ENCODE data around the gene SYCP2. TPM values are rescaled to one million over a fixed set of nuclear protein-coding genes. Genes with fewer than 3 reads are reported as not detected.
"Not testable (repeated sequence)": the region's sequence is repeated elsewhere in the genome, so short reads cannot be mapped to it uniquely, and the experiment has no call there.

Gene SYCP2
- polyA plus RNA-seq, 1 experiment = 0.47 TPM

DNA sequence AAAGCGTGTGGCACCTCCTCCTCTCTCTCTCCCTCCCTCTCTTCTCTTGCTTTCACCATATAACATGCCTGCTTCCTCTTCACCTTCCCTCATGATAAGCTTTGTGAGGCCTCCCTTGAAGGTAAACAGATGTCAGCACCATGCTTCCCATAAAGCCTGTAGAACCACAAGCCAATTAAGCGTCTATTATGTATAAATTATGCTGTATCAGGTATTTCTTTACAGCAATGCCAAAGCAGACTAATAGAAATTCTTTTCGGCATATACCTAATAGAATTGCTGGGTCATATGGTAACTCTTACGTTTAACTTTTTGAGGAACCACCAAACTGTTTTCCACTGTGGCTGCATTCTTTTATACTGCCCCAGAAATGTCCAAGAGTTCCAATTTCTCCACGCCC, 75.0 kb downstream of the SYCP2 start:
- TF ChIP-seq, protein P1, sequence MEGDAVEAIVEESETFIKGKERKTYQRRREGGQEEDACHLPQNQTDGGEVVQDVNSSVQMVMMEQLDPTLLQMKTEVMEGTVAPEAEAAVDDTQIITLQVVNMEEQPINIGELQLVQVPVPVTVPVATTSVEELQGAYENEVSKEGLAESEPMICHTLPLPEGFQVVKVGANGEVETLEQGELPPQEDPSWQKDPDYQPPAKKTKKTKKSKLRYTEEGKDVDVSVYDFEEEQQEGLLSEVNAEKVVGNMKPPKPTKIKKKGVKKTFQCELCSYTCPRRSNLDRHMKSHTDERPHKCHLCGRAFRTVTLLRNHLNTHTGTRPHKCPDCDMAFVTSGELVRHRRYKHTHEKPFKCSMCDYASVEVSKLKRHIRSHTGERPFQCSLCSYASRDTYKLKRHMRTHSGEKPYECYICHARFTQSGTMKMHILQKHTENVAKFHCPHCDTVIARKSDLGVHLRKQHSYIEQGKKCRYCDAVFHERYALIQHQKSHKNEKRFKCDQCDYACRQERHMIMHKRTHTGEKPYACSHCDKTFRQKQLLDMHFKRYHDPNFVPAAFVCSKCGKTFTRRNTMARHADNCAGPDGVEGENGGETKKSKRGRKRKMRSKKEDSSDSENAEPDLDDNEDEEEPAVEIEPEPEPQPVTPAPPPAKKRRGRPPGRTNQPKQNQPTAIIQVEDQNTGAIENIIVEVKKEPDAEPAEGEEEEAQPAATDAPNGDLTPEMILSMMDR (IDR thresholded peaks at IDR 0.05; ENCODE audit: insufficient read depth, low read depth, low read length) = no peak
- ChIA-PET POLR2A (no interaction called here), CTCF (interaction anchor here (0.7 kb wide), 1 partner anchor 100 kb away, joined by 3 read pairs; no protein-coding TSS in a partner anchor)
- H3K36me3 ChIP-seq (ENCODE audit: control insufficient read depth, insufficient read depth, low read length) = no peaks in the 10 kb centered on the region
- H3K27me3 ChIP-seq (ENCODE audit: control insufficient read depth, insufficient read depth, low read length) = no peaks in the 10 kb centered on the region
- no peak overlapping the region for H3K4me3 ChIP-seq (ENCODE audit: low read depth, low read length)
- DNase-seq (ENCODE audit: low read depth) = no peak

DNA sequence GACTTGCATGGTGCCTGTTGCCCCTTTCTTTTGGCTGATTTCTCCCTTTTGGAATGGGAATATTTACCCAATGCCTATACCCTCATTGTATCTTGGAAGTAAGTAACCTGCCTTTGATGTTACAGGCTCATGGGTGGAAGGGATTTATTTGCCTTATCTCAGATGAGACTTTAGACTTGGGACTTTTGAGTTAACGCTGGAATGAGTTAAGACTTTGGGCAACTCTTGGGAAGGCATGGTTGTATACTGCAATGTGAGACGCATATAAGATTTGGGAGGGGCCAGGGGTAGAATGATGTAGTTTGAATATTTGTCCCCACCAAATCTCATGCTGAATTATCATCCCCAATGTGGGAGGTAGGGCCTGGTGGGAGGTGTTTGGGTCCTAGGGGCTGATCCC, 75.5 kb downstream of the SYCP2 start:
- POLR2A ChIA-PET = no interaction called here
- no peaks in the 10 kb centered on the region for H3K27me3 ChIP-seq (ENCODE audit: control insufficient read depth, insufficient read depth, low read length)
- no peaks in the 10 kb centered on the region for H3K36me3 ChIP-seq (ENCODE audit: control insufficient read depth, insufficient read depth, low read length)
- no peak overlapping the region for H3K4me3 ChIP-seq (ENCODE audit: low read depth, low read length)
- DNase-seq (ENCODE audit: low read depth) = no peak
- TF ChIP-seq, protein P1 (IDR thresholded peaks at IDR 0.05; ENCODE audit: insufficient read depth, low read depth, low read length) = no peak
- CTCF ChIA-PET = interaction anchor here (0.7 kb wide), 1 partner anchor 100 kb away, joined by 3 read pairs; no protein-coding TSS in a partner anchor

DNA sequence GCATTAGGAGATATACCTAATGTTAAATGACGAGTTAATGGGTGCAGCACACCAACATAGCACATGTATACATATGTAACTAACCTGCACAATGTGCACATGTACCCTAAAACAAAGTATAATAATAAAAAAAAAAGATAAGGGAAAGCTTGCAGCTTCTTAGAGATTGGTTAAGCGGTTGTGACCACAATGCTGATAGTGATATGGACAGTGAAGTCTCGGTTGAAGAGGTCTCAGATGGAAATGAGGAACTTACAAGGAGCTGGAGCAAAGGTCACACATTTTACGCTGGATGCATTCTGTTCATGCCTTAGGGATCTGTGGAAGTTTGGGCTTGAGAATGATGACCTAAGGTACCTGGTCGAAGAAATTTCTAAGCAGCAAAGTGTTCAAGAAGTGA, 76.5 kb downstream of the SYCP2 start:
- DNase-seq (ENCODE audit: low read depth); CTCF ChIA-PET; POLR2A ChIA-PET; H3K36me3 ChIP-seq (ENCODE audit: control insufficient read depth, insufficient read depth, low read length); H3K4me3 ChIP-seq (ENCODE audit: low read depth, low read length); H3K27me3 ChIP-seq (ENCODE audit: control insufficient read depth, insufficient read depth, low read length): not testable (repeated sequence)

DNA sequence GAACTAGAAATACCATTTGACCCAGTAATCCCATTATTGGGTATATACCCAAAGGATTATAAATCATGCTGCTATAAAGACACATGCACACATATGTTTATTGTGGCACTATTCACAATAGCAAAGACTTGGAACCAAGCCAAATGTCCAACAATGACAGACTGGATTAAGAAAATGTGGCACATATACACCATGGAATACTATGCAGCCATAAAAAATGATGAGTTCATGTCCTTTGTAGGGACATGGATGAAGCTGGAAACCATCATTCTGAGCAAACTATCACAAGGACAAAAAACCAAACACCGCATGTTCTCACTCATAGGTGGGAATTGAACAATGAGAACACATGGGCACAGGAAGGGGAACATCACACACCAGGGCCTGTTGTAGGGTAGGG, 76.9 kb downstream of the SYCP2 start:
- DNase-seq (ENCODE audit: low read depth); CTCF ChIA-PET; H3K27me3 ChIP-seq (ENCODE audit: control insufficient read depth, insufficient read depth, low read length); POLR2A ChIA-PET; H3K4me3 ChIP-seq (ENCODE audit: low read depth, low read length); H3K36me3 ChIP-seq (ENCODE audit: control insufficient read depth, insufficient read depth, low read length): not testable (repeated sequence)

DNA sequence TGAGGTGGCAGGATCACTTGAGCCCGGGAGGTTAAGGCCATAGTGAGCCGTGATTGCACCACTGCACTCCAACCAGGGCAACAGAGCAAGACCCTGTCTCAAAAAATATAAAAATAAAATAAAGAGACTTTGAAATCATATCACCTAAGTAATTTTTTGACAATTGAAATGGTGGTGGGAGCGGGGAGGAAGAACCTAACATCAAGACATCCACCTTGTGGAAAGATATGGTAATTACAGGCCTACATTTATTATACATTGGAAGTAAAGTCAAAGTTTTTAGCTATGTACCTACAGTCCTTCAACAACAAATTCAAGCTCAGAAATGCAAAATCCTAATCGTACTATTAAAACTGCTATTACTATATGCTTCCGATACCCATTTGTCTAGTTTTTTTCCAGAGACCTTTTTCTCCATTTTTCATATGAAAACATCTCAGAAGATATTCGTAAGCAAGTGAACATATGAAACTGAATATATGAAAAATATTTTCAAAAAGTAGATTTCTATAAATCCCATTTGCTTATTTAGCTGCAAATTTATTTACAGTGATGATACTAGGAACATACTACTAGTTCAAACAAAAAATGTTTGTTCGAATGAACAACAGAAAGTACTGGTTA, 83.3 kb downstream of the SYCP2 start:
- ChIA-PET POLR2A (no interaction called here), CTCF (interaction anchor here (0.6 to 6.2 kb wide), 12 partner anchors 10 to 1459 kb away, joined by 3 to 79 read pairs (median 4); no protein-coding TSS in a partner anchor)
- no peaks in the 10 kb centered on the region for H3K27me3 ChIP-seq (ENCODE audit: control insufficient read depth, insufficient read depth, low read length)
- no peak overlapping the region for H3K4me3 ChIP-seq (ENCODE audit: low read depth, low read length)
- TF ChIP-seq, protein P1 (IDR thresholded peaks at IDR 0.05; ENCODE audit: insufficient read depth, low read depth, low read length) = peak; percentile 58
- DNase-seq (ENCODE audit: low read depth) = no peak
- H3K36me3 ChIP-seq (ENCODE audit: control insufficient read depth, insufficient read depth, low read length) = no peaks in the 10 kb centered on the region

DNA sequence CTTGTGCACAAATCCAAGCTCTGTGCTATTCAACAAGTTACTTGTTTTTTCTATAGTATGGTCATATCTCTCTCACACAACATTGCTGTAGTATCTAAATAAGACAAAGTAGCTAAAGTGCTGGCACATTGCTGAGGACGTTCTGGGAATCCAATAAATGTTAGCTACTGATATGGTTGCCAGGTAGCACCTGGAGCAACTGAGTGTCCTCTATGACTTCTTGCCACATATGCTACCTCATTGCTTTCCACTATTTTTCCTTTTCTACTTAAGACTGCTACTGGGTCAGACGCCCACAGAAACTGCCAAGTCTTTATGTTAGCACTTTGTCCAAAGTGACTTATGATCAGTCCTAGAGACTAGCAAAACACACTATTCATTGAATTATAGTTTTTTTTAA, 85.3 kb downstream of the SYCP2 start:
- POLR2A ChIA-PET = no interaction called here
- Histone ChIP-seq H3K27me3 (ENCODE audit: control insufficient read depth, insufficient read depth, low read length) (no peaks in the 10 kb centered on the region), H3K36me3 (ENCODE audit: control insufficient read depth, insufficient read depth, low read length) (no peaks in the 10 kb centered on the region), H3K4me3 (ENCODE audit: low read depth, low read length) (no peak overlapping the region)
- no peak for DNase-seq (ENCODE audit: low read depth)
- TF ChIP-seq, protein P1 (IDR thresholded peaks at IDR 0.05; ENCODE audit: insufficient read depth, low read depth, low read length) = no peak
- CTCF ChIA-PET = interaction anchor here (0.6 to 5.3 kb wide), 6 partner anchors 10 to 277 kb away, joined by 3 to 79 read pairs (median 4); no protein-coding TSS in a partner anchor

Measured in BJ (cell line).